H1 (cell line): ENCODE data around the gene PEX14.

ENCODE experiments used
- CBX5 ChIP-seq: fragments of 300-800, 300-1000 bp; sonication (generic); IDR thresholded peaks from 2 replicates; pipeline ENCODE4 v1.7.1; 2016; ENCODE audit warnings: antibody characterized with exemption, low read length, low read depth
- CREB1 ChIP-seq: IDR thresholded peaks from 2 replicates; pipeline ENCODE4 v1.6.1; 2012; ENCODE audit warnings: inconsistent platforms
- CTCF ChIP-seq, 3 experiments: IDR thresholded peaks; 1 replicate in 2 of 3; 2 replicates in 1 of 3; pipeline versions ENCODE4 v1.5.1 to v1.6.1; 2011; ENCODE audit warnings: low read length in 3 of 3, mild to moderate bottlenecking in 3 of 3, inconsistent platforms in 2 of 3, low read depth in 1 of 3, moderate library complexity in 1 of 3; ENCODE audit not compliant: insufficient read depth in 1 of 3; ENCODE audit errors: control extremely low read depth in 1 of 3
- EP300 ChIP-seq, 2 experiments: IDR thresholded peaks; 1 replicate in 1 of 2; 2 replicates in 1 of 2; pipeline ENCODE4 v1.6.1; 2011 to 2012; ENCODE audit warnings: low read depth in 2 of 2, low read length in 2 of 2, mild to moderate bottlenecking in 2 of 2, borderline replicate concordance in 1 of 2, inconsistent platforms in 1 of 2, moderate library complexity in 1 of 2
- EZH2 ChIP-seq: fragments of 200-600 bp; sonication (generic); IDR thresholded peaks from 2 replicates; pipeline ENCODE4 v1.7.1; 2012; ENCODE audit warnings: low read depth, mild to moderate bottlenecking, moderate library complexity, low read length, inconsistent platforms; ENCODE audit not compliant: severe bottlenecking
- POLR2A ChIP-seq, 2 experiments: IDR thresholded peaks; 1 replicate in 1 of 2; 2 replicates in 1 of 2; pipeline ENCODE4 v1.6.1; 2011; ENCODE audit warnings: low read depth in 2 of 2, low read length in 2 of 2, mild to moderate bottlenecking in 2 of 2; ENCODE audit errors: control extremely low read depth in 1 of 2
- POLR2AphosphoS5 ChIP-seq: IDR thresholded peaks from 2 replicates; pipeline ENCODE4 v1.6.1; 2011; ENCODE audit warnings: low read depth, low read length
- RAD21 ChIP-seq, 2 experiments: IDR thresholded peaks in 1 of 2; conservative IDR thresholded peaks in 1 of 2; 2 replicates each; pipeline ENCODE4 v1.6.1; 2011; ENCODE audit warnings: low read depth in 2 of 2, low read length in 2 of 2, improper control_type of control experiment in 1 of 2, inconsistent platforms in 1 of 2, mild to moderate bottlenecking in 1 of 2, moderate library complexity in 1 of 2
- TAF1 ChIP-seq: IDR thresholded peaks from 2 replicates; pipeline ENCODE4 v1.6.1; 2011; ENCODE audit warnings: mild to moderate bottlenecking, low read depth, low read length

- TF ChIP-seq CTCF (IDR thresholded peaks at IDR 0.05; ENCODE audit: control extremely low read depth in 1 of 3, insufficient read depth in 1 of 3, low read depth in 1 of 3, low read length in 3 of 3): no peak
- TF ChIP-seq POLR2A (IDR thresholded peaks at IDR 0.05; ENCODE audit: control extremely low read depth in 1 of 2, low read depth in 2 of 2, low read length in 2 of 2): no peak
- TF ChIP-seq CBX5: no peak
- TF ChIP-seq RAD21 (IDR thresholded peaks at IDR 0.05 in 1 of 2, conservative IDR thresholded peaks at IDR 0.05 in 1 of 2; ENCODE audit: low read depth in 2 of 2, low read length in 2 of 2): no peak
- no peak for TF ChIP-seq EP300 (IDR thresholded peaks at IDR 0.05; ENCODE audit: borderline replicate concordance in 1 of 2, low read depth in 2 of 2, low read length in 2 of 2)
- no peak for TF ChIP-seq TAF1
- TF ChIP-seq CREB1: no peak
- no peak for TF ChIP-seq POLR2AphosphoS5
- no peak for TF ChIP-seq EZH2
Measured at GRCh38 chr1:10672343-10673050, 197.7 kb downstream of the PEX14 start.
